GM21576 (cell line): ENCODE results near the gene PRMT5.

Experiments used
- ATAC-seq: cut with Tn5 transposase; IDR thresholded peaks from one replicate; pipeline ENCODE4 v1.9.1; 2021; ENCODE audit warnings: mild to moderate bottlenecking, moderate library complexity; ENCODE audit not compliant: unreplicated experiment

The PRMT5 gene

GRCh38 chr14:22878271-22879246 is 50.6 kb downstream of the PRMT5 start:
- no peak for ATAC-seq

GRCh38 chr14:22877000-22877501 is 52.1 kb downstream of the PRMT5 start:
- no peak for ATAC-seq

GRCh38 chr14:22875748-22876319 is 53.3 kb downstream of the PRMT5 start:
- no peak for ATAC-seq

DNA sequence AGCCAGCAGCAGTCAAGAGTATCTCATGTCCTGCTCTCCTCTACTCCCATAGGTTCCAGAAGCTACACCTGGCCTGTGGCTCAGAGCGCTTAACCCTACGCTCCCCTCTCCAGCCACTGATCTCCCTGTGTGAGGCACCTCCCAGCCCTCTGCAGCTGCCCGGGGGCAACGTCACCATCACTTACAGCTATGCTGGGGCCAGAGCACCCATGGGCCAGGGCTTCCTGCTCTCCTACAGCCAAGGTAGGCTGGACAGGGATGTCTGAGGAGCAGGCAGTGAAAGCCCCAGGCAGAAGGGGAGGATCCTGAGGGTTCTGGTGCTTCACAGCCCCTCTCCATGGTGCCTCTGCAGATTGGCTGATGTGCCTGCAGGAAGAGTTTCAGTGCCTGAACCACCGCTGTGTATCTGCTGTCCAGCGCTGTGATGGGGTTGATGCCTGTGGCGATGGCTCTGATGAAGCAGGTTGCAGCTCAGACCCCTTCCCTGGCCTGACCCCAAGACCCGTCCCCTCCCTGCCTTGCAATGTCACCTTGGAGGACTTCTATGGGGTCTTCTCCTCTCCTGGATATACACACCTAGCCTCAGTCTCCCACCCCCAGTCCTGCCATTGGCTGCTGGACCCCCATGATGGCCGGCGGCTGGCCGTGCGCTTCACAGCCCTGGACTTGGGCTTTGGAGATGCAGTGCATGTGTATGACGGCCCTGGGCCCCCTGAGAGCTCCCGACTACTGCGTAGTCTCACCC is 54.0 kb downstream of the PRMT5 start:
- no peak for ATAC-seq

GRCh38 chr14:22872833-22873520 is 56.2 kb downstream of the PRMT5 start:
- no peak for ATAC-seq

DNA sequence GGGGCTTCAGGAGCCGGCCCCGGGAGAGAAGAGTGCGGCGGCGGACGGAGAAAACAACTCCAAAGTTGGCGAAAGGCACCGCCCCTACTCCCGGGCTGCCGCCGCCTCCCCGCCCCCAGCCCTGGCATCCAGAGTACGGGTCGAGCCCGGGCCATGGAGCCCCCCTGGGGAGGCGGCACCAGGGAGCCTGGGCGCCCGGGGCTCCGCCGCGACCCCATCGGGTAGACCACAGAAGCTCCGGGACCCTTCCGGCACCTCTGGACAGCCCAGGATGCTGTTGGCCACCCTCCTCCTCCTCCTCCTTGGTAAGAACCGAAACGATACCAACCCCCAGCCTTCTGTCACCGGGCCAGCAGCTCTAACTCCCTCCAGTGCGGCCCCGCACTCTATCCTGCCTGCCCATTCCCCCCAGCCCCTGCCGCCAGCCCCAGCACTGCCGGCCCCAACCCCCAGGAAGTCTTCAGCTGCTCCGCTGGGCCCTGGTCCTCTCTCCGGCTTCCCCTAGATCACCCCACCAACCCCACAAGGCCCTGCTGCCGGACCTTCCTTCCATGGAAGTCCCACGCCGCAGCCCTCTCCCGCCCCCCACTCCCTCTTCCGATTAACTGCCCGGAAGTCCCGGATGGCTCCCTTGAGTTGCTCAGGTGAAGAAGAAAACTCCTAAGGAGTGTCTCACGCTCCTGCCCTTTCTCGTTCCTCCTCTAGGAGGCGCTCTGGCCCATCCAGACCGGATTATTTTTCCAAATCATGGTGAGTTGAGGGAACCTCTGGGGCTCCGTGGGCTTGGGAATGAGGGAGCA is 56.9 kb downstream of the PRMT5 start:
- peak; percentile 18 for ATAC-seq

GRCh38 chr14:22871224-22872032 is 57.7 kb downstream of the PRMT5 start, which contains the start of gene LRP10:
LRP10 (plus strand) TSS chr14:22871740; CDS start chr14:22872304, 564 bp downstream.
- ATAC-seq: peak; percentile 76

DNA sequence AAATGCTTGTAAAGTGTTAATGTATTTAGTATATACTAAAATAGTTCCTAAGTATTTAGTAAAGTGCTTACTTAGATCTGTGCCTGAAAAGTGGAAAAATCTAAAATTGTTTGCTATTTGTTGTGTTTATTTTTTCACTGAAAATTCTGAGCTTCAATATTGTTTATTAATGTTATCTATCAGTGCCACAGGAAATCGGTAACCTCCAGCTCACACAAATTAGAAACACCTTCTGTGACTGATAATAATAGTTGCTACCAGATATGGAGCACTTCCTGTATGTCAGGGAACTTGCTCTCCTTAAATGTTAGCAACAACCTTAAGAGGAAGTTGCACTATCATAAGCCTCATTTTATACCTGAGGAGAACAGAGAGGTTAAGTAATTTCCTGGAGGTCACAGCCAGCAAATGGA is 58.4 kb downstream of the PRMT5 start:
- peak; percentile 44 for ATAC-seq
